IPS DF 4.7 (cell line): ENCODE data around the gene FTO.
A peak's percentile ranks its signal among the peaks of the same experiment; 100 is the strongest.

ENCODE experiments used
- DNase-seq: peaks from one replicate; pipeline ENCODE4 v3.0.0-alpha.2; 2013; ENCODE audit warnings: low spot score; ENCODE audit errors: extremely low read depth

Gene FTO

DNA sequence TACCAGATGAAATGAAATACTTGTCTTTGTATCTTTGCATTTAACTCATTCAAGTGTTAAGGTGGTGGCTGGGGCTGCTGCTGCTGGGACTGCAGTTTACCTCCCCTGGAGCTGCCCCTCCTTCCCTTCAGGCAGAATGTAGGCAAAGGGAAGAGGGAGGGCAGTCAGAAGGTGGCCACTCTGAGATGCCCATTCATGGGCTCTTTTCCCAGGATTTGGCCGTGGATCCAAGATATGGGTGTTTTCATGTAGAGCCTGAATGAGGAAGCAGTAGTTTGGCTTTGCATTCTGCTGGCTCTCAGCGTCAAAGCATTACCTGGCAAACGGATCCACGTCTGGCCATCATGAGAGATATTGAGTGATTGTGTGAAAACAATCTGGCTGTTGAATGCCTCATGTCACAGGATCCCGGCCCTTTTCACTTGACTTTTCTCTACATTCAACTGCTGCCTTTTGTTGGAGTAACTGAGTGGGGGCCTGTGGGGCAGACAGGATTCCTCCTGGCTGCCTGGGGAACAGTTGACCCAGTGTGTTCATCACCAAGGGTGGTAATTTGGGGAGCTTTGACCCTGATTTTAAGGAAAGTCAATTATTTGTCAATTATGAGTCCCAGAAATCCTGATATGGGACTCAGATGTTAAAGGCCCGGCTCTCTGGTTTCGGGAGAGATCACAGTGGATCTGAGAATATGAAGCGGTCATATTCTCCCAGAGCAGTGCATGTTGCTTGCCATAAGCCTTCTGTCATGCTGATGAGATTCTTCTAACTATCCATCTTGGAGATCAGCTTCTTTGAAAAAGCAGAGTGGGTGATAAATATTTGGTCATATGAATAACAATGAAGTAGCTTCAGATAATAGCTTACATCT lies 345.9 kb downstream of the FTO start:
- peak; percentile 28 for DNase-seq

GRCh38 chr16:54050459-54051210 lies 346.7 kb downstream of the FTO start:
- DNase-seq, result no peak

DNA sequence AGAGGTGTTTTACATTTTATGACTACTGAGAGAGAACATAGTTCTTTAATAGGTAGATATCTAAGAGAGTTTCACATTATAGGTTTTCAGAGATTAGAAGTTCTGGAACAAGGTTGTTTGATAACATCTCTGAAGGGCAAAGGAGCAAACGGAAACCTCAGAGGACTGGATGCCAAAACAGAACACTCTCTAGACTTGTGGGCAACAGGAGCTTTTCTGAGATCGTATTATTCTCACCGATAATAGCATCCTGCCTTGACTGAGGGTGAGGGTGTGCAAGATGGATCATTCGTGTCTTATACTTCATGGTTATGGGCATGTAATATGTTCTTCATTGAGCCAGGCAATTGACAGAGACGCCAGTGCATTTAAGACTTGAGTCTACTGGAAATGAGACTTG lies 347.9 kb downstream of the FTO start:
- no peak for DNase-seq

GRCh38 chr16:54052271-54052670 lies 348.3 kb downstream of the FTO start:
- DNase-seq, result no peak

DNA sequence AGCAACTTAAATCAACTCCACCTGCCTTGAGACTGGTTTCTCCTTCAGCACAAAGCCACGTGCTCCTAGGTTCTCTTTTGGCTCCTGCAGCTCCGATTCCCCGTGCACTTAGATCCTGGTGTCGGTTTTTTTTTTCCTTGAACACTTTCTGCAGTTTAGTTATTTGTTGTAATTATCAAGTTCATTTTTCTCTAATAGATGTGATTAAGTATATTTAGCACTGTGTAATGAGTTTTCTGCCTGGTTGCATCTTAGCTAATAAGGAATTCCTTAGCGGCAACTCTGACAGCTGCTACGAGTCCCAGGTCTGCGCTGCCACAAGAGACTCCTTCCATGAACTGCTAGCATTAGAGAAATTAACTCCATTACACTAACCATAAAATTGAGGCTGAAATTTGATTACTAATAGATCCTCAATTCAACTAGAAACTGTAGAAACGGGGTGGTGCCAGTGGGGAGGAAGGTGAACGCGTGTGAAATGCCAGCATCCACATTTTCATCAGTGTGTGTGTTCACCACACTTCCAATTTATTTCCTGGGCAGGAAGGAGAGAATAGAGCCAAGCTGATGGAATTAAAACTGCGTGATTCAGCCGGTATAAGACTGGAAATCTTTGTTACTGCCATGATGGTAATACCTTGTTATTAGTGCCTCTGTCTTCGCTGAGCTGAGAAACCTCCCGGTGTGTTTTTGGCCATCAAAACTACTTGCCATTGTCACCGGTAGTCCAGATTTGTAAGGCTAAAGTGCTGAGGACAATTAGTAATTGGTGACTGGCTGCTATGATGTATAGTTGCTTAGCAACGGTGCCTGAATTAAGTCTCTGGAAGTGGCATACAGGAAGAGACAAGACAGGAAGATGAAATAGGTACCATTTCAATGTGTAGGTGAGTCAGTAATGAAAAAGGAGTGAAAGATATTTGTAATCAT lies 350.2 kb downstream of the FTO start:
- no peak for DNase-seq

DNA sequence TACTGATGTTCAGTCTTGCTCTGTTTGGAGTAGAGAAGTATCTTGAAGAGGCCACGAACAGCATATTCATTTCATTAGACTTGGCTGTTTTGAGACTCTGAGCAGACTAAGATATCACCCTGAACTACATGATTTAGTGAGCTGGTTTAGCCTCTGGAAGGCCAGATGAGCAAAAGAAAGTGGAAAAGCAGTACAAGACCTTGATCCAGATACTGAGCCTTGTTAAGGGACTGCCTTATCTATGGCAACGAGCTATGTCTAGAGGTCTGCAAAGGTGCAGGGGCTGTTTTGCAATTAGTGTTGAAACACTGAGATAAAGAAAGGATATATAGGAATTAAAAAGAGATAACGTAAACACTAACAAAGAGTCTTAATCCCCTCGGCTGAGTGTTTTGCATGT lies 351.2 kb downstream of the FTO start:
- DNase-seq, result no peak

GRCh38 chr16:54055864-54056263 lies 351.9 kb downstream of the FTO start:
- DNase-seq, result no peak

- DNase-seq, result no peak
Observed at GRCh38 chr16:54056921-54057320, 353.0 kb downstream of the FTO start.

GRCh38 chr16:54059319-54059718 lies 355.4 kb downstream of the FTO start:
- no peak for DNase-seq

DNA sequence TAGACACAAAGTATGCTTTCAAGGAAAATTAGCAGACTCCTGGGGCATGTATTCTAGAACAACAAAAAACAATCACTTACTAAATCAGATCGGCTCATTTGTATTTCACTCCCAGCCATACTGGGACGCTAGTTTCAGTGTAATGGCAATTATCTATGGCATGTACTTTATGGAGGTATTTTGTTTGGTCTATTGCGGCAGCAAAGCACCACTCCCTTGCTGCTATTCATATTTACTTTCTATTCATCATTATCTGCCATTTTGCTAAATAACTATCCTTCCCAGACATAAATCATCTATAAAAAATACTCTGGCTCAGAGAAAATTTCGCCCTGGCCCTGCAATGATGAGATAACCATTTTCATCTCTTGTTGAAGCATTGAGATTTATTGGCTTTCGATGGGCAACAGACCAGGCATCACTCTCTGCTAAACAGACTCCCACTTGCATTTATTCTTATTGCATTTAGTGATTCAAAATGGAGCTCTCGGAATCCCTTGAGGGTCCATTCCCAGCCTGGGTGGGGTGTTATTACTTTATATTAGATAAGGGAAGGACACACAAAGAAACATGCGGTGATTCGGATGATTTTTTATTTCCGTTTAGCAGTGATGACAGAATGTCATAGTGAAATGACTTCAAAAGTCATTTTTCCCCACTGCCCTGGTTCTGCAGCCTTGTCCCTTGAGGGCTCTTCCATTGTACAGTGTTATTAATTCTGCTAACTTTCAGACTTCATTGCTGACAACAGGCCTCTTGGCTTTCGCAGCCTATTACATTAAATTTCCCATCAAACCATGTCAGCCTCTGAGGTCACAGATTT lies 356.9 kb downstream of the FTO start:
- no peak for DNase-seq

- DNase-seq, result no peak
Observed at GRCh38 chr16:54061454-54061853, 357.5 kb downstream of the FTO start.

GRCh38 chr16:54062361-54063278 lies 358.7 kb downstream of the FTO start:
- DNase-seq, result no peak

DNA sequence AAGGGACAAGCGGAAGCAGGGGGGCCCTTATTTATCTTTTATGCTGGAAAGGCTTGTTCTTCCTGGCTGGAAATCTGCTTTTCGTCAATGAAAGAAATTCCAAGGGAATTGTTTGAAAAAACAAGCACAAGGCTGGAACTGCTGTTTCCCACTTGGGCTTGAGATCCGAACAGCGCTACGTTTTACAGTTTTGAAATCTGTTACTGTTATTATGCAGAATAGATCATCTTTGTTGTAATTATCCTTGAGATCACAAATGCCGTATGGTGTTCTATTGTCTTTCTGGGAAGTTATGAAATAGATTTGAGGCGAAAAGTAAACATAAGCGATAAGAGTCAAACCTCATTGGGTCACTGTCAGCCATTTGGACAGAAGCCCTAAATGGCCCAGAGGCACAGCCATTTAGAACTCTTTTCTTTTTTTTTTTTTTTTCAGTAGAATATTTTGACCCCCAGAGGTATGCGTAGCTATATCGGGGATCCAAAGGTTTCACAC lies 359.4 kb downstream of the FTO start:
- no peak for DNase-seq

DNA sequence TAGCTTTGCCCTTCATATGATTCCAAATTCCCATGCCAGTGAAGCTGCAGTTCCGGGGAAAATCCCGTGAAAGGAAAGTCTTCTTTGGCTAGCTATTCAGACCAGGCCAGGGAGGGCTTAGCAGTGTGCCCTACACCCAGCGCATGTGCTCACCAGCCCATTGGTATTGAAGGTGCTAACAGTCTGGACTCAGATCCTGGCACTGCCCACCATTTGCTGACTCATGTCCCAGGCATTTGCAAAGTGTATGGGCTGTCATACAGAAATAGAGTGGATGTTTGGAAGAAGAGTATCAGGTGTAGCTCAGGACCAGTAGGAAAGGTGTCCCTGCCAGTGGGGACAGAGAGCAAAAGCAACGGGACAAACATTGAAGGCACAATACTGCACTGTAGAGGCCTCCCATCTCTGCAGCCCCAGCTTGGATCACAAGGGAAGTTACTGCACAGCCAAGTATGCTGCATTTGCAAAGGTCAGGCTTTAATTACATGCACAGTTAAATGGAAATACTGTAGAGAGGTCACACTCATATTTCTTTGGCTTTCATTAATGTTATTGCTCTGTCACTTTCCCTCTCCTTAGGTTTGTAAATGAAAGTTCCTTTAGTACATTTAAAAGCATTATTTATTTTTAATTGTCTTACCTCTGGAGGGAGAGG lies 362.6 kb downstream of the FTO start:
- no peak for DNase-seq

DNA sequence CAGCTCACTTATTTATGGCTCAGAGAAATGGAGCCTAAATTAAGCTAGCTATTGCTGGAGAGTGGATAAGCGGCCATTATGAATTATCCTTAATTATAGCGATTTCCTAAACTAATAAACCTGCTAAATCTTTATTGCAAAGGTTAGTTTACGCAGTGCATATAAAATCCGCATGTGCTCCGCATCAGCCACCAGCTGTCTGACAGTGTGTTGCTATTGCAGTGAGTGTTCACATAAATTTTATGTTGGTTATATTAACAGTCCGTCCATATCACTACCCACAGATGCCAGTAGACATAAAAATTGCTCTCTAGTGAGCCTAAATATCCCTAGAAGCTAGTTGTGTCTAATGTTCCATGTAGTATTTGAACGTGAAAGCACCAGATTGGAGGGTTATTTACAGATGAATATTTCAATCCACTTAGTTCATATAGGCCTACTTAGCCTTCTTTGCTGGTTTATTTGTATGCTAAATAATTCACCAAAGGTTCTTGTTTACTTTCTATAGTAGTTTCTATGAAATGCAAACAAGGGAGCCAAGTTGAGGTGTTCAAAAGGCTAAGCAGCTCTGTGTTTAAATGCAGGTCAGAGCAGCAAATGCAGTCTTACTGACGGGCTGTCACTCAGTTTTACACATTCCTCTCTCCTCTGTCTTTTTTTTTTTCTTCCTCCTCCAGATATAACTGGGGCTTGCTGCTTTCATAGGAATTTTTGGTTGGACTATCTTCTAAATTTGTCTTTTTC lies 363.5 kb downstream of the FTO start:
- DNase-seq, result no peak

DNA sequence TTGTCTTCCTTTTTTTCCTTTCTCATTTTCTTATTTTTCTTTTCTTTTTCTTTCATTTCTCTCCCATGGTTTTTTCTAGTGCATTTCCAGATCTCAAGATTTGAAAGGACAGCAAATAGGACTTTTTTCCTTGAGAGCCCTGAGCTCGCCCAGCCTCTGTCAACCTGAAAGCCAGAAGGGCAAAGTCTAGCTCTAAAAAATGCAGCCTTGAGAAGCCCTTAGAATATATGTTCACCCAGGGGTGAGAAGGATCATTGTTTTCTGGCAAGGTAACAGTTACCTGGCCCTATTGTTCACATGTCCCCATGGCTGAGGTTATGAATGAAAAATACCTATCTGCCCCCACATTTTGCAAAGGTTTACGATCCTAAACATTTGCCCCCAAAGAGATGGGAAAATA lies 364.3 kb downstream of the FTO start:
- DNase-seq, result no peak

DNA sequence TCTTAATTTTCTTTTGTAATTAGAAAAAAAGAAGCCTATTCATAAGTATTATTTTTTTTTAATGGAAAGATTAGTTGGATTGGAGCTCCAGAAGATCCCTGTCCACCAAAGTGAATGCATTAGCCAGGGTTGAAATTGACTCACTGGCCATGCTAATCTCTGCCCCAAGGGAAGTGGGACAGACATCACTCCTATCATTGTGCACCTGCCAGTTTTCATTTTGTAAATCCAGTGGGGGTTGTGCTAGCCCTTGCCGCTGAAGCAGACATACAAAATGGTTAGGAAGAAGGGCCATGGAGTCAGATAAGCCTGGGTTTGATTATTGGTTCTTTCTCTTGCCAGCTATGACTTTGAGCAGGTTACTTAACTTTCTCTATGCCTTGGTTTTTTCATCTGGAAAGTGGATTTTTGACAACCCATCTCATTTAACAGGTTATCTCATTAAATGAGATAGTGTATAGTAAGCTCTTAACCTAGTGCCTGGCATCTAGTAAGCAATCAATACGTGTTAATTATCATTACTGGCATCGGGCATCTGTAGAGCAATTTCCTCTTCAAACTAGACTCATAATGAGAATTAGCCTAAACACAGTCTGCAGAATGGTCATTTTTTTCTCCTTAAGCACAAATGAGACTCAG lies 365.8 kb downstream of the FTO start:
- no peak for DNase-seq
